PFSK-1 (cell line): ENCODE data around the gene PAQR7.

ENCODE experiments used
- FOXP2 ChIP-seq: optimal IDR thresholded peaks from 2 replicates; pipeline ENCODE3; 2011; ENCODE audit warnings: borderline replicate concordance, control low read depth, inconsistent platforms; ENCODE audit not compliant: insufficient read depth; ENCODE audit errors: extremely low read length, extremely low read depth
- POLR2AphosphoS5 ChIP-seq: IDR thresholded peaks from 2 replicates; pipeline ENCODE4 v1.6.1; 2012; ENCODE audit warnings: low read depth, mild to moderate bottlenecking, control low read depth, low read length, moderate library complexity
- REST ChIP-seq, 2 experiments: IDR thresholded peaks; 2 replicates each; pipeline versions ENCODE4 v1.6.1 to v1.8.0; 2011 to 2012; ENCODE audit warnings: low read depth in 2 of 2, low read length in 2 of 2, control low read depth in 1 of 2, inconsistent platforms in 1 of 2, mild to moderate bottlenecking in 1 of 2, moderate library complexity in 1 of 2; ENCODE audit not compliant: insufficient read depth in 1 of 2
- SIN3A ChIP-seq: IDR thresholded peaks from 2 replicates; pipeline ENCODE4 v1.6.1; 2012; ENCODE audit warnings: mild to moderate bottlenecking, low read length, moderate library complexity, borderline replicate concordance; ENCODE audit not compliant: insufficient read depth
- TAF1 ChIP-seq: IDR thresholded peaks from 2 replicates; pipeline ENCODE4 v1.6.1; 2012; ENCODE audit warnings: low read length, control low read depth, borderline replicate concordance; ENCODE audit not compliant: insufficient read depth

Gene PAQR7

GRCh38 chr1:25872713-25873112, 2.8 kb downstream of the PAQR7 start:
- TF ChIP-seq FOXP2, result no peak

- no peak for TF ChIP-seq SIN3A
- TF ChIP-seq POLR2AphosphoS5, result no peak
Observed at GRCh38 chr1:25871704-25872494, 3.6 kb downstream of the PAQR7 start.

GRCh38 chr1:25871086-25871703, 4.3 kb downstream of the PAQR7 start:
- no peak for TF ChIP-seq POLR2AphosphoS5
- no peak for TF ChIP-seq REST (IDR thresholded peaks at IDR 0.05; ENCODE audit: insufficient read depth in 1 of 2, low read depth in 2 of 2, low read length in 2 of 2)
- no peak for TF ChIP-seq FOXP2
- no peak for TF ChIP-seq TAF1
- no peak for TF ChIP-seq SIN3A

DNA sequence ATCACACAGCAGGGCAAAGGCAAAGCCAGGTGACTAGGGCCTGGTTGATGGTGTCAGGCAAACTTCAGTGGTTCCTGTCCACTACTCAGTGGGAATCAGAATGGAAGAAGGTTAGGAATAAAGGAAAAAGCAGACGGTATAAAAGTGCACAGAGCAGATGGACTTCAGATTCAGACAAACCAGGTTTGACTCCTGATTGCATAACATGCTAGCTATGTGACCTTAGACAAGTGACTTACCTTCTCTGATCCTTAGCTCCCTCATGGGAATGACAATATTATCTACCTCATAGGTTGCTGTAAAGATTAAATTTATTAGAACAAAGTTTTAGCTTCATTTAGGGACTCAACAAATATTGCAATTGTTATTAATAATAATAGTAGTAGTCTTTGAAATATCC, 4.9 kb downstream of the PAQR7 start:
- TF ChIP-seq POLR2AphosphoS5 (no peak), SIN3A (no peak), FOXP2 (no peak), TAF1 (no peak), REST (IDR thresholded peaks at IDR 0.05; ENCODE audit: insufficient read depth in 1 of 2, low read depth in 2 of 2, low read length in 2 of 2) (no peak)

DNA sequence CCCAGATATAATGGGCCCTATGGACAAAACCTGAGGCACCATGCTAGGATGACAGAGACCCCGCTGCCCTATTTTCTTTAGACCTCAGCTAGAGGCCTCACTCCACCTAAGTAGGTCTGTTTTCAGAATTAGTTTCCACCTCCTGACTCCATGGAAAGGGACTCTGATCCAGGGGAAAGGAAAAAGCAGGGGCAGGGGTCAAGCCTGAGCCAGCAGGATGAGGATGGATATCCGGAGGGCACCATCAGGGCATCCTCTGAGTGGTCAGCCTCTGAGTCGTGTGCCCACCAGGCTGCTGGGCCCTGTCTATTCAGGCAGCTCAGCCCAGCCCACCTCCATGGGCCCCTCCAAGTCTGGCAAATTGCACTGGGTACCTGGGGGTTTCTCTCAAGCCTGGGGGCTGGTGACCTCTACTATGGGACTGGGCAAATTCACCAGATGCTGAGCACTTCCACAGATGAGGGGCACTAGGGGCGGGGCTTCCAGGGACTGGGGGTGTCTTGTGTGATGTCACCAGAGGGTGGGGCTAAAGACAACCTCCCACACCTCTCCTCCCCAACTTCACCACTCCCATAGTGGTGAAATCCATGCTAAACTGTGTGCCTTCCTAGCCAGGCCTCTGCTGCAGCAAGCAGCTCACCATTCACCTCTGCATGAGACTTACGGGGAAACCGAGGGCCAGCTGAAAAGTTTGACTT, 5.5 kb downstream of the PAQR7 start:
- TF ChIP-seq POLR2AphosphoS5 (no peak), REST (IDR thresholded peaks at IDR 0.05; ENCODE audit: insufficient read depth in 1 of 2, low read depth in 2 of 2, low read length in 2 of 2) (no peak), SIN3A (no peak), FOXP2 (no peak), TAF1 (no peak)
